ENCODE measurements around the gene DUSP3. TPM values are rescaled to one million over a fixed set of nuclear protein-coding genes. Genes with fewer than 3 reads are reported as not detected.

DUSP3 gene
- total RNA-seq, 1 donor = 37.5 TPM

- no peak for TF ChIP-seq CTCF (IDR thresholded peaks at IDR 0.05; ENCODE audit: insufficient read depth, low read length)
- H3K4me3 ChIP-seq (ENCODE audit: low read depth, low read length) = no peak overlapping the region
- DNase-seq (ENCODE audit: low read depth) = no peak
Measured at GRCh38 chr17:43771463-43771862, 7.3 kb downstream of the DUSP3 start.

- DNase-seq (ENCODE audit: low read depth) = no peak
- no peak for TF ChIP-seq CTCF (IDR thresholded peaks at IDR 0.05; ENCODE audit: insufficient read depth, low read length)
- H3K4me3 ChIP-seq (ENCODE audit: low read depth, low read length) = no peak overlapping the region
Measured at GRCh38 chr17:43770957-43771356, 7.8 kb downstream of the DUSP3 start.

- H3K4me3 ChIP-seq (ENCODE audit: low read depth, low read length) = no peak overlapping the region
- DNase-seq (ENCODE audit: low read depth) = no peak
- TF ChIP-seq CTCF (IDR thresholded peaks at IDR 0.05; ENCODE audit: insufficient read depth, low read length) = no peak
Measured at GRCh38 chr17:43769859-43770258, 8.9 kb downstream of the DUSP3 start.

- H3K4me3 ChIP-seq (ENCODE audit: low read depth, low read length) = no peak overlapping the region
- no peak for DNase-seq (ENCODE audit: low read depth)
- TF ChIP-seq CTCF (IDR thresholded peaks at IDR 0.05; ENCODE audit: insufficient read depth, low read length) = no peak
Measured at GRCh38 chr17:43769426-43769825, 9.4 kb downstream of the DUSP3 start.

DNA sequence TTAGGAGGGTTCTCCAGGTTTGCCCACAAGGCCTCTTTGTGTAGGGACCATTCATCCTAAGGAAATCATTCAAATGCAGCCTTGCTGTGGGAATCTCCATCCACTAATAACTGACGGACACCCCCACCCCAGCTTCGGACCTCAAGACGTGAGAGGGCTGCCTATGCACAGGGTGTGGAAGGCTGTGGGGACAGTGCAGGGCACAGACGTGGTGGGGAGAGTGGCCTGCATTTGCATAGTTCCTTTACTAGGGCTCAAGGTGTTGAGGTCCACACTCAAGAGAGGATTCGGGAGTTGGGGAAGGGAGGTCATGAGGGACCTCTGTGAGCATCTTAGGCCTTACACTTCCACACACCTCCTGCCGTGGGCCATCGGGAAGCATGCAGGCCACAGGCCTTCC, 9.8 kb downstream of the DUSP3 start:
- DNase-seq (ENCODE audit: low read depth) = no peak
- TF ChIP-seq CTCF (IDR thresholded peaks at IDR 0.05; ENCODE audit: insufficient read depth, low read length) = no peak
- H3K4me3 ChIP-seq (ENCODE audit: low read depth, low read length) = no peak overlapping the region

- no peak overlapping the region for H3K4me3 ChIP-seq (ENCODE audit: low read depth, low read length)
- TF ChIP-seq CTCF (IDR thresholded peaks at IDR 0.05; ENCODE audit: insufficient read depth, low read length) = no peak
- no peak for DNase-seq (ENCODE audit: low read depth)
Measured at GRCh38 chr17:43768382-43768781, 10.4 kb downstream of the DUSP3 start.

DNA sequence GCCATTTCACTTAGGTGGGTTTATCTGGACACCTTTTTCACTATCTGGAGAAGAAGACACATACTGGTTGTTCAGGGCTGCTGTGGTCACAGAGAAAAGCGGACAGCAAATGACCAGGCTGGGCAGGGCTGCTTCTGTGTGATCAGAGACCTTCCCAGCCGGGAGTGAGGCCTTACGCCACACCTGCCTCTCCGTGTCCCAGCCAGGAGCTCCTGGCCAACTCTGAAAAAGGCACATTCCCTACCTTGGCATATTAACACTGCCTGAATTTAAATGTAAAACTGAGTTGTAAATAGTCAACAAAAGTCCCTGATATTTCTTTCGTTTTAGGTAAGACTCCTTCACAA, 11.1 kb downstream of the DUSP3 start:
- DNase-seq (ENCODE audit: low read depth) = no peak
- no peak for TF ChIP-seq CTCF (IDR thresholded peaks at IDR 0.05; ENCODE audit: insufficient read depth, low read length)
- no peak overlapping the region for H3K4me3 ChIP-seq (ENCODE audit: low read depth, low read length)
